Immature natural killer cell (primary cell): Measurements from ENCODE around the gene ARID1B. TPM values are rescaled to one million over a fixed set of nuclear protein-coding genes. Genes with fewer than 3 reads are reported as not detected.

Experiments
- DNase-seq, 3 donors: peaks; one replicate each; pipeline ENCODE4 v3.0.0; 2022; ENCODE audit warnings: mixed read lengths in 1 of 3
- H3K27ac Mint-ChIP-seq, 6 donors: one replicate each; pipeline ENCODE4 v1.8.0; 2020; ENCODE audit warnings: mixed read lengths in 6 of 6, mild to moderate bottlenecking in 5 of 6, inconsistent platforms in 4 of 6, moderate library complexity in 3 of 6
- H3K27me3 Mint-ChIP-seq, 3 donors: one replicate each; pipeline ENCODE4 v1.8.0; 2020 to 2021; ENCODE audit warnings: low read depth in 3 of 3, mild to moderate bottlenecking in 3 of 3, mixed read lengths in 3 of 3, moderate library complexity in 3 of 3, inconsistent platforms in 1 of 3
- H3K36me3 Mint-ChIP-seq, 3 donors: one replicate each; pipeline ENCODE4 v1.8.0; 2020; ENCODE audit warnings: mixed read lengths in 3 of 3, inconsistent platforms in 2 of 3, mild to moderate bottlenecking in 2 of 3
- H3K4me1 Mint-ChIP-seq, 2 donors: one replicate each; pipeline ENCODE4 v1.8.0; 2020; ENCODE audit warnings: inconsistent platforms in 2 of 2, mild to moderate bottlenecking in 2 of 2, mixed read lengths in 2 of 2, moderate library complexity in 1 of 2
- H3K4me3 Mint-ChIP-seq, 5 donors: one replicate each; pipeline ENCODE4 v1.8.0; 2020; ENCODE audit warnings: mild to moderate bottlenecking in 5 of 5, mixed read lengths in 5 of 5, inconsistent platforms in 3 of 5, moderate library complexity in 3 of 5
- H3K9me3 Mint-ChIP-seq, 6 donors: one replicate each; pipeline ENCODE4 v1.8.0; 2020; ENCODE audit warnings: mild to moderate bottlenecking in 6 of 6, mixed read lengths in 6 of 6, inconsistent platforms in 4 of 6, moderate library complexity in 3 of 6
- polyA plus RNA-seq, 3 donors: library from polyadenylated mRNA; unstranded; fragments of 300-500 nt; fragmentation: Illumina TruSeq; gene quantifications; one replicate each; pipeline ENCODE4 v1.2.3, GENCODE V29; 2021

Gene ARID1B
- polyA plus RNA-seq, 3 donors from 2014 or later = 7.6 to 18.1 (median 8.7) TPM

DNA sequence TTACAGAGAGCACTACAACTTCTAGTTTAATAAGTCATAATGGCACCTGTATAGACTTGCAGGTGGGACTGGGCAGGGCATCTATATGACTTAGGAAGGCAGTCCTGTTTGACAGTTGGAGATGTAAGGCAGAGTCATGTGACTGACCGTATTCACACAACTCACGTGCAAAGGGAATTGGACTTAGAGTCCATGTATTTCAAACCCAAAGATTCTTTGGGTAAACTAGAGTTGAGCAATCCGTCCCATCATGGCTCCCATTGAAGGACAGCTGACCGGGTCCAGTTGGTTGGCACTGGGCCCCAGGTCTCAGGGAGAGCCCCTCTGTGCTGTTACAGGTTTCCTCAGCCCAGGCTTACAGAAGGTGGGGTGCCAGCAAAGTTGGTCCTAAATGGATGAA lies 121.9 kb downstream of the ARID1B start:
- no peak for DNase-seq
- Mint-ChIP-seq H3K4me1 (peaks cover 55 to 78% of the 10 kb centered on the region in 2 donors), H3K9me3 (no peaks in the 10 kb centered on the region), H3K4me3 (no peak overlapping the region), H3K27ac (no peak overlapping the region), H3K36me3 (peaks cover 0 to 3% (median 0%) of the 10 kb centered on the region in 3 donors), H3K27me3 (no peaks in the 10 kb centered on the region)

GRCh38 chr6:156899532-156900135 lies 122.5 kb downstream of the ARID1B start:
- peaks cover 53 to 77% of the 10 kb centered on the region in 2 donors for H3K4me1 Mint-ChIP-seq
- H3K36me3 Mint-ChIP-seq = peaks cover 0 to 3% (median 0%) of the 10 kb centered on the region in 3 donors
- peak overlapping the region in 1 of 6 donors; percentile 5 for H3K27ac Mint-ChIP-seq
- no peaks in the 10 kb centered on the region for H3K27me3 Mint-ChIP-seq
- H3K4me3 Mint-ChIP-seq = no peak overlapping the region
- no peaks in the 10 kb centered on the region for H3K9me3 Mint-ChIP-seq
- DNase-seq = no peak

DNA sequence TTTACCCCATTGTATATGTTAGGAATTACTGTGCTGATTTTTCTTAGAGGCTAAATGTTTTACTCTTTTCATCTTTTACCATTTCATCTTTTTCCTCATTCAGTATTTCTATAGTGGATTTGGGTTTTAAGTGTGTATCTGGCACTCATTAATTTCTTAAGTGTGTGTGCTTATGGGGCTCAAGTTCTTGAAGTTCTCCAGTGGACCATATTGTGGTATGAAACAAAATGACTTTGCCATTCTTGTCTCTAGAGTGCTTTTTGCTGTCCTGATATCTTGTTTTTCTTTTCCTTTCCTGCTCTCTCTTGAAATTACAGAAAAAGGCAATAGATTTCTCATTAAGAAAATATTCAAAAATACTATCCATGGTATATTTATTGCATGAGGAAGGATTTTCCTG lies 123.1 kb downstream of the ARID1B start:
- Mint-ChIP-seq H3K4me1 (peaks cover 49 to 74% of the 10 kb centered on the region in 2 donors), H3K4me3 (no peak overlapping the region), H3K36me3 (peaks cover 0 to 3% (median 0%) of the 10 kb centered on the region in 3 donors), H3K9me3 (no peaks in the 10 kb centered on the region), H3K27me3 (no peaks in the 10 kb centered on the region), H3K27ac (peak overlapping the region in 1 of 6 donors; percentile 14)
- no peak for DNase-seq

GRCh38 chr6:156901309-156902019 lies 124.3 kb downstream of the ARID1B start:
- Mint-ChIP-seq H3K27me3 (peaks cover 0 to 2% (median 0%) of the 10 kb centered on the region in 3 donors), H3K9me3 (no peaks in the 10 kb centered on the region), H3K4me3 (no peak overlapping the region)

GRCh38 chr6:156902782-156903181 lies 125.6 kb downstream of the ARID1B start:
- Mint-ChIP-seq H3K27ac (no peak overlapping the region), H3K36me3 (peaks cover 0 to 3% (median 0%) of the 10 kb centered on the region in 3 donors), H3K9me3 (no peaks in the 10 kb centered on the region), H3K4me1 (peaks cover 50 to 87% of the 10 kb centered on the region in 2 donors), H3K27me3 (peaks cover 0 to 2% (median 0%) of the 10 kb centered on the region in 3 donors), H3K4me3 (no peak overlapping the region)
- DNase-seq = no peak

More at GRCh38 chr6:156901309-156902019, 124.3 kb downstream of the ARID1B start:
- DNase-seq = no peak
- H3K4me1 Mint-ChIP-seq = peaks cover 46 to 81% of the 10 kb centered on the region in 2 donors
- H3K27ac Mint-ChIP-seq = peak overlapping the region in 2 of 6 donors; percentile 35 to 61
- H3K36me3 Mint-ChIP-seq = peaks cover 0 to 3% (median 0%) of the 10 kb centered on the region in 3 donors

- Mint-ChIP-seq H3K27me3 (peaks cover 0 to 2% (median 0%) of the 10 kb centered on the region in 3 donors), H3K27ac (no peak overlapping the region), H3K36me3 (peaks cover 0 to 3% (median 0%) of the 10 kb centered on the region in 3 donors), H3K4me1 (peaks cover 40 to 86% of the 10 kb centered on the region in 2 donors), H3K9me3 (no peaks in the 10 kb centered on the region), H3K4me3 (no peak overlapping the region)
- DNase-seq = no peak
Observed at GRCh38 chr6:156904176-156904967, 127.2 kb downstream of the ARID1B start.

DNA sequence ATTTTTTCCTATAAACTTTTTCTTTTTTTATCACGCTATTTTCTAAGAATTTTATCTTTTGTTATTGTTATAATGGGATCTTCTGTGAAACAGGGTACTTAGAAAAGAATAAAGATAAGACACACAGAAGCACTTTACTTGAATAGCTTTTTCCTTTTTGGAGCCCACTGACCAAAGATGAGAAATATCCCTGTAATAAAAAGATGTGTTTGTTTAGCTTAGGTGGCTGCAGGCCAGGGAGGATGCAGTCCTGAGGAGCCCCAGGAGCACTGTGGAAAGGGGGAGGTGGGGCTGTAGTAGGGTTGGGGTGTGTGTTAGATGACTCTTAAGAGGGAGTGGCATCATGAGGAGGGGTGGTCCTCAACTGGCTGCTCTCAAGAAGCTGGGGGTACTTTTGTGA lies 128.6 kb downstream of the ARID1B start:
- H3K4me1 Mint-ChIP-seq = peaks cover 43 to 86% of the 10 kb centered on the region in 2 donors

GRCh38 chr6:156906451-156906850 lies 129.3 kb downstream of the ARID1B start:
- Mint-ChIP-seq H3K4me1 (peaks cover 40 to 86% of the 10 kb centered on the region in 2 donors), H3K9me3 (no peaks in the 10 kb centered on the region), H3K4me3 (no peak overlapping the region), H3K27ac (peak overlapping the region in 2 of 6 donors; percentile 44 to 51), H3K36me3 (peaks cover 0 to 3% (median 0%) of the 10 kb centered on the region in 3 donors), H3K27me3 (peaks cover 0 to 2% (median 0%) of the 10 kb centered on the region in 3 donors)
- DNase-seq = no peak

More for the DNA sequence above, 128.6 kb downstream of the ARID1B start:
- no peak for DNase-seq
- Mint-ChIP-seq H3K9me3 (no peaks in the 10 kb centered on the region), H3K27me3 (peaks cover 0 to 2% (median 0%) of the 10 kb centered on the region in 3 donors), H3K4me3 (no peak overlapping the region), H3K36me3 (peaks cover 0 to 3% (median 0%) of the 10 kb centered on the region in 3 donors), H3K27ac (peak overlapping the region in 3 of 6 donors; percentile 22 to 64 (median 30))

DNA sequence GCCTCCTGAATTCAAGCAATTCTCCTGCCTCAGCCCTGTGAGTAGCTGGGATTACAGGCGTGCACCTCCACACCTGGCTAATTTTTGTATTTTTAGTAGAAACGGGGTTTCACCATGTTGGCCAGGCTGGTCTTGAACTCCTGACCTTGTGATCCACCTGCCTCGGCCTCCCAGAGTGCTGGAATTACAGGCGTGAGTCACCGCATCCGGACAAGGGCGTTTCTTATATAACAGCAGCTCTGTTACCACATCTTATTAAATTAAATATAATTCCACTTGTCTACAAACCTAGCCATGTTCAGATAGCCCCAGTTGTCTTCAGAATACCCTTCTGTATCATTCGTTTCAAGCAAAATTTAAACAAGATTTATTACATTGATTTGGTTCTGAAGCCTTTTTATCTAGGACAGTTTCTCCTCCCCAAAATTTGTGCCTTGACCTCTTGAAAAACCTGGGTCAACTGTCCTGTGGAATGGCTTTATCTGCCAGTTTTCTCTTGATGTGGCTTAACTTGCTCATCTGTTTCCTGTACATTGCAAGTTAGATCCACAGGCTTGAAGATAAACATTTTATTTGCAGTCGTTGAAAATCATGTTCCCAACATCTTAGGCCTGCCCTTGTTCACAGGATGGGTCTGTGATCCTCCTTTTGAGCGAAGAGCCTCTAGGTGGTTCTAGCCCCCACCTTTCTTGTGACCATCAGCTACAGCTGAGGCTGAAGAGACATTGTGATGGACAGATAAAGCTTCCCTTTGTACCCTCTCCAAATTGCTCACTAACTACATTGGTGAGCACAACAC lies 132.2 kb downstream of the ARID1B start:
- peaks cover 45 to 84% of the 10 kb centered on the region in 2 donors for H3K4me1 Mint-ChIP-seq
- peak overlapping the region in 3 of 5 donors; percentile 9 to 37 (median 11) for H3K4me3 Mint-ChIP-seq
- DNase-seq = no peak
- H3K9me3 Mint-ChIP-seq = no peaks in the 10 kb centered on the region
- H3K27me3 Mint-ChIP-seq = peaks cover 0 to 2% (median 2%) of the 10 kb centered on the region in 3 donors
- H3K27ac Mint-ChIP-seq = peak overlapping the region in 5 of 6 donors; percentile 10 to 30 (median 22)
- H3K36me3 Mint-ChIP-seq = peaks cover 0 to 2% (median 0%) of the 10 kb centered on the region in 3 donors

- peak overlapping the region in 2 of 6 donors; percentile 14 to 43 for H3K27ac Mint-ChIP-seq
- H3K4me1 Mint-ChIP-seq = peaks cover 48 to 88% of the 10 kb centered on the region in 2 donors
- peaks cover 0 to 3% (median 0%) of the 10 kb centered on the region in 3 donors for H3K36me3 Mint-ChIP-seq
- DNase-seq = no peak
- H3K9me3 Mint-ChIP-seq = no peaks in the 10 kb centered on the region
- H3K4me3 Mint-ChIP-seq = peak overlapping the region in 3 of 5 donors; percentile 9 to 37 (median 11)
- peaks cover 0 to 2% (median 2%) of the 10 kb centered on the region in 3 donors for H3K27me3 Mint-ChIP-seq
Observed at GRCh38 chr6:156910011-156910334, 132.8 kb downstream of the ARID1B start.

DNA sequence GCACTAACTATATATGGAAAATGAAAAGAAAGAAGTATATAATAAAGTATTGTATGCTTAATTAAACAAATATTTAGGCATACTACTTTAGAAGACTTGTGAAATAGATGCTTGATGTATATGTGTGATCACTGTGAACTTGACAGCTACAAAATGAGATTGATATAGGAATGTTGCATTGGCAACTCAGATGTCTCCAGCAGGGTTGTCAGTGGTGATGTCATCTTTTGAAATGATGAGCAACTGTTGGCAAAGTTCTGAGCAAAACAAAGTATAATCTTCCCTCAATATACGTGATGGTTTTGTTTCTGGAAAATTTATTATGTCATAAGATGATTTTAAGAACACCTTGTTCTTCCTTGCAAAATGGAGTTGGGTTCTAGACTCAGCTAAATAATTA lies 133.8 kb downstream of the ARID1B start:
- Mint-ChIP-seq H3K4me3 (peak overlapping the region in 1 of 5 donors; percentile 30), H3K9me3 (no peaks in the 10 kb centered on the region), H3K4me1 (peaks cover 51 to 83% of the 10 kb centered on the region in 2 donors), H3K36me3 (peaks cover 0 to 3% (median 0%) of the 10 kb centered on the region in 3 donors), H3K27me3 (peaks cover 0 to 2% (median 2%) of the 10 kb centered on the region in 3 donors), H3K27ac (no peak overlapping the region)
- no peak for DNase-seq

DNA sequence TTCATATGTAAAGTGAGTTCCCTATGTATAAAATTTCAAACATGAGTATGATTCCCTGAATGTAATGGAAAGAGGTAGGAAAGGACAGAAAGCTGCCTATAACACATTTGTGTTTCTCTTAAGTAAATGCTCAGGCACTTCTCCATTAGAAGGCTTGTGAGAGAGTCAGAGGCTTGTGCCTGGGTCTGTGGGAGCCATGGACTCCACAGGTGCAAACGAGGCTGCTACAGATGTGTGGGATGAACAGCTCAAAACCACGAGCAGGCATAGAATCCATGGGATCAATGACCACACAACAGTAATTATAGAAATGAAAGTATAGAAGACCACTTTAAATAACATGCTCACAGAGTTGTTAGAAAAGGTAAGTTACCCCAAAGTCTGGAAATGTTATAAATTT lies 134.4 kb downstream of the ARID1B start:
- Mint-ChIP-seq H3K4me3 (no peak overlapping the region), H3K4me1 (peaks cover 57 to 86% of the 10 kb centered on the region in 2 donors)

DNA sequence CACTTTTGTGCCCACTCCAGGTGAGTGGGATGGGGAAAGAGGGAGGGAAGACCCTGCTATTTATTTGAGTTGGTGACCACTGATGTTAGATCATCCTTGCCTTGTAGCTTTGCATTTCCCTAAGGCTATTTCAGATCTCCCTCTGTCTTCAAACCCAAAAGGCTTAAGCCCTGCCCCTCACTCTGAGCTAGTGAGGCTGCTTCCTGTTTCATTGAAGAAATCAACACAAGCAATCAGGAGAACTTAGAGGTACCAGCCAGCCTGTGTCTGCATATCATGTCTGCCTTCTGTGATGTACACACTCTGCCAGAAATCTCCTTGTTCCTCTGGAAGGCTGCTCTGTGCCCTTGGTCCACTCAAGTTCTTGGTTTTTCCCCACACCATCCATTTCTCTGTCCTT lies 135.3 kb downstream of the ARID1B start:
- Mint-ChIP-seq H3K4me3 (no peak overlapping the region), H3K4me1 (peaks cover 61 to 86% of the 10 kb centered on the region in 2 donors), H3K27me3 (peaks cover 0 to 2% (median 0%) of the 10 kb centered on the region in 3 donors), H3K36me3 (peaks cover 0 to 3% (median 0%) of the 10 kb centered on the region in 3 donors), H3K27ac (peak overlapping the region; percentile 8 to 64 (median 36)), H3K9me3 (no peaks in the 10 kb centered on the region)
- no peak for DNase-seq

More for the DNA sequence above, 134.4 kb downstream of the ARID1B start:
- Mint-ChIP-seq H3K27ac (peak overlapping the region in 2 of 6 donors; percentile 16 to 23), H3K9me3 (no peaks in the 10 kb centered on the region), H3K27me3 (peaks cover 0 to 2% (median 0%) of the 10 kb centered on the region in 3 donors), H3K36me3 (peaks cover 0 to 3% (median 0%) of the 10 kb centered on the region in 3 donors)
- no peak for DNase-seq
